Kidney (tissue), 14 donors: ENCODE results near the gene SPOUT1. TPM values are rescaled to one million over a fixed set of nuclear protein-coding genes. Genes with fewer than 3 reads are reported as not detected.
"Not testable (repeated sequence)": the region's sequence is repeated elsewhere in the genome, so short reads cannot be mapped to it uniquely, and the experiment has no call there.

Experiments
- DNase-seq, 5 donors: peaks; one replicate each; pipeline ENCODE4 v3.0.0-alpha.2; 2013 to 2020
- FAIRE-seq: peaks from 2 replicates; lab custom pipeline; 2012; peaks lifted over from hg19 to GRCh38; lab: Jason Lieb, UNC
- H3K27ac ChIP-seq, 2 donors: one replicate each; pipeline ENCODE4 v1.7.0; 2013; ENCODE audit warnings: low read depth in 2 of 2, low read length in 2 of 2, inconsistent platforms in 1 of 2
- H3K27me3 ChIP-seq: one replicate; pipeline ENCODE4 v1.7.1; 2013; ENCODE audit warnings: low read length, inconsistent platforms; ENCODE audit not compliant: control insufficient read depth, insufficient read depth
- H3K36me3 ChIP-seq, 3 donors: one replicate each; pipeline versions ENCODE4 v1.7.0 to v1.7.1; 2013; ENCODE audit warnings: low read length in 3 of 3, control low read depth in 1 of 3, inconsistent platforms in 1 of 3; ENCODE audit not compliant: insufficient read depth in 3 of 3, control insufficient read depth in 2 of 3
- H3K4me1 ChIP-seq, 3 donors: one replicate each; pipeline versions ENCODE4 v1.7.0 to v1.7.1; 2013; ENCODE audit warnings: low read length in 3 of 3, inconsistent platforms in 1 of 3, low read depth in 1 of 3; ENCODE audit not compliant: control insufficient read depth in 2 of 3, insufficient read depth in 2 of 3
- H3K4me3 ChIP-seq, 3 donors: one replicate each; pipeline versions ENCODE4 v1.7.0 to v1.8.1; 2013; ENCODE audit warnings: low read length in 3 of 3, control low read depth in 1 of 3, inconsistent platforms in 1 of 3
- H3K9ac ChIP-seq, 3 donors: one replicate each; pipeline versions ENCODE4 v1.7.0 to v1.7.1; 2013; ENCODE audit warnings: low read length in 3 of 3, control low read depth in 1 of 3, inconsistent platforms in 1 of 3
- H3K9me3 ChIP-seq, 3 donors: one replicate each; pipeline versions ENCODE4 v1.7.0 to v1.7.1; 2013; ENCODE audit warnings: low read length in 3 of 3, control low read depth in 1 of 3, inconsistent platforms in 1 of 3; ENCODE audit not compliant: control insufficient read depth in 2 of 3, insufficient read depth in 1 of 3
- CTCF ChIP-seq: IDR thresholded peaks from 3 replicates; pipeline ENCODE4 v1.5.1; 2012; ENCODE audit warnings: mild to moderate bottlenecking, moderate library complexity, borderline replicate concordance; ENCODE audit not compliant: insufficient read depth; ENCODE audit errors: extremely low read depth
- intact Hi-C: fragments of 100-400 bp; cut with DNase I; formaldehyde crosslinking; loops from one replicate; pipeline ENCODE4 v1.11.1; 2022
- polyA plus RNA-seq: library from polyadenylated mRNA; stranded (reverse); fragments of 350-450 nt; fragmentation: Illumina TruSeq; extraction: RNeasy Lipid Tissue Mini Kit (QIAGEN cat#74804); gene quantifications from one replicate; pipeline ENCODE4 v1.2.3, GENCODE V29; 2014; ENCODE audit warnings: low read depth, low replicate concordance; ENCODE audit not compliant: insufficient read depth
- total RNA-seq: library from RNA; stranded (reverse); fragmentation: NEBNext Ultra II Directional; extraction: Animal tissue kit (Norgen Biotek cat#: 25700); gene quantifications from one replicate; pipeline ENCODE4 v1.2.1, GENCODE V29; 2021
- donor health status: control.
- donor health status: control.
- donor health status: control.
- donor health status: control.
- donor health status: control.
- donor health status: DM: yes; HTN: yes; CAD: no.
- donor health status: Normal renal cell carcinoma (clear cell type).

The SPOUT1 gene
- total and polyA plus RNA-seq, 2 donors from 2014 or later: 42.0 to 56.8 TPM

- no peak overlapping the region for H3K4me3 ChIP-seq
- intact Hi-C loops: no loop called here
- FAIRE-seq (no peak), DNase-seq (no peak)
- H3K27me3 ChIP-seq: no peaks in the 10 kb centered on the region
- no peaks in the 10 kb centered on the region for H3K9me3 ChIP-seq
- no peak for TF ChIP-seq CTCF
- no peak overlapping the region for H3K27ac ChIP-seq
- no peaks in the 10 kb centered on the region for H3K36me3 ChIP-seq
- peaks cover 0 to 11% (median 6%) of the 10 kb centered on the region in 3 donors for H3K4me1 ChIP-seq
- H3K9ac ChIP-seq: no peak overlapping the region
Observed at GRCh38 chr9:128785427-128785826, 44.2 kb downstream of the SPOUT1 start.

DNA sequence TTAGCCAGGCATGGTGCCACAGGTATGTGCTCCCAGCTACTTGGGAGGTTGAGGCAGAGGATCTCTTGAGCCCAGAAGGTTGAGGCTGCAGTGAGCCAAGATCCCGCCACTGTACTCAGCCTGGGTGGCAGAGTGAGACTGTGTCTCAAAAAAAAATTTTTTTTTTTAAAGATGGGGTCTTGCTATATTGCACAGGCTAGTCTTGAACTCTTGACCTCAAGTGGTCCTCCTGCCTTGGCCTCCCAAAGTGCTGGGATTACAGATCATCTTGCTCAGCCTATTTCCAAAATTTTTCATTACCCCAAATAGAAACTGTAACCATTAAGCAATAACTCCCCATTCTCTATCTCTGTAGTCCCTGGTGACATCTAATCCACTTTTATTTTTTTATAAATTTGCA lies 46.9 kb downstream of the SPOUT1 start:
- no peak for TF ChIP-seq CTCF
- no peaks in the 10 kb centered on the region for H3K27me3 ChIP-seq
- intact Hi-C loops: no loop called here
- DNase-seq: no peak
- H3K9ac ChIP-seq: no peak overlapping the region
- H3K9me3 ChIP-seq: no peaks in the 10 kb centered on the region
- no peaks in the 10 kb centered on the region for H3K4me1 ChIP-seq
- no peak overlapping the region for H3K4me3 ChIP-seq
- H3K27ac ChIP-seq: no peak overlapping the region
- H3K36me3 ChIP-seq: no peaks in the 10 kb centered on the region
- FAIRE-seq: no peak

DNA sequence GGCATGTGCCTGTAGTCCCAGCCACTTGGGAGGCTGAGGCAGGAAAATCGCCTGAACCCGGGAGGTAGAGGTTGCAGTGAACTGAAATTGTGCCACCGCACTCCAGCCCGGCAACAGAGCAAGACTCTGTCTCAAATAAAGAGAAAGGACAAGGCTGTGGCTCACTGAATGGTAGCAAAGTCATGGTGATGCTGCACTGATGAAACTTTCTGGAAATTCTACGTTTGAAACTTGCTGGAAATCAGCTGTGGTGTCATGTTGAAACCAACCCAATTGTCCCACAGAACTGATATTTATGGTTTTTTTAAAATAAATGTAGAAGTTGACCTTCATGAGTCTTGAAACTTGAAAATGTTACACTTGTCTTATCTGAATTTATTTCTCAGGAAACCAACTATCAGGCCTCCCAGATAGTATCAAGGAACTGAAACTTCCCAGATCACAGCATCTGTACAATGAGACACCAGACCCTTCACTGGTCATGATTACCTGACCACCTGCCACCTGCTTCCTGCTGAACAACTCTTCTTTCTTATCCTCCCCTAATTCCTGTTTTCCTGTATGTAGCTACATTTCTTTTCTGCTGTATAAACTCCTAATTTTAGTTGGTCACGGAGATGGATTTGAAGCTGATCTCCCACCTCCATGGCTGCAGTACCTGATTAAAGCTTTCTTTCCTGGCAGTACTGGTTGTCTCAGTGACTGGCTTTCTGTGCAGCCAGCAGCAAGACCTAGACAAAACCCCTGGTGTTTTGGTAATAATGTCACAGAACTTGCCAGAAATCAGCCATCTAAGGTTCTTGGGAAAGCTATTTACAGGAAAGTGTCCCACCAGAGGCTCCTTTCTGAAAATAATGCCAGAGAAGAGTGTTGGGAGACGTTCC lies 48.2 kb downstream of the SPOUT1 start:
- DNase-seq (no peak), FAIRE-seq (no peak)
- TF ChIP-seq CTCF: no peak
- H3K36me3 ChIP-seq: no peaks in the 10 kb centered on the region
- H3K4me3 ChIP-seq: no peak overlapping the region
- no peak overlapping the region for H3K27ac ChIP-seq
- H3K9me3 ChIP-seq: no peaks in the 10 kb centered on the region
- no peaks in the 10 kb centered on the region for H3K27me3 ChIP-seq
- intact Hi-C loops: no loop called here
- no peak overlapping the region for H3K9ac ChIP-seq
- no peaks in the 10 kb centered on the region for H3K4me1 ChIP-seq

DNA sequence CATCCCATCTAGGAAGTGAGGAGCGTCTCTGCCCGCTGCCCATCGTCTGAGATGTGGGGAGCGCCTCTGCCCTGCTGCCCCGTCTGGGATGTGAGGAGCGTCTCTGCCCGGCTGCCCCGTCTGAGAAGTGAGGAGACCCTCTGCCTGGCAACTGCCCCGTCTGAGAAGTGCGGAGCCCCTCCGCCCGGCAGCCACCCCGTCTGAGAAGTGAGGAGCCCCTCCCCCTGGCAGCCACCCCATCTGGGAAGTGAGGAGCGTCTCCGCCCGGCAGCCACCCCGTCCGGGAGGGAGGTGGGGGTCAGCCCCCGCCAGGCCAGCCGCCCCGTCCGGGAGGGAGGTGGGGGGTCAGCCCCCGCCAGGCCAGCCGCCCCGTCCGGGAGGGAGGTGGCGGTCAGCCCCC lies 49.5 kb downstream of the SPOUT1 start:
- H3K27me3 ChIP-seq: not testable (repeated sequence)

More for the DNA sequence above, 49.5 kb downstream of the SPOUT1 start:
- FAIRE-seq, intact Hi-C loops, H3K9ac ChIP-seq, H3K4me1 ChIP-seq, H3K9me3 ChIP-seq, DNase-seq, H3K36me3 ChIP-seq, H3K4me3 ChIP-seq, H3K27ac ChIP-seq: not testable (repeated sequence)
